Urothelium cell line (cell line): ENCODE results near the gene LEO1.
A peak's percentile ranks its signal among the peaks of the same experiment; 100 is the strongest.

Source experiments
- DNase-seq: peaks from one replicate; pipeline ENCODE4 v3.0.0; 2011; ENCODE audit warnings: low spot score, mixed read lengths
- FAIRE-seq: peaks from 2 replicates; lab custom pipeline; 2011; peaks lifted over from hg19 to GRCh38; lab: Jason Lieb, UNC

LEO1 gene

GRCh38 chr15:51935466-51936104, 36.0 kb downstream of the LEO1 start:
- DNase-seq = no peak
- FAIRE-seq = no peak

- DNase-seq (no peak), FAIRE-seq (no peak)
These were observed 39.4 kb downstream of the LEO1 start for GRCh38 chr15:51932161-51932560.

DNA sequence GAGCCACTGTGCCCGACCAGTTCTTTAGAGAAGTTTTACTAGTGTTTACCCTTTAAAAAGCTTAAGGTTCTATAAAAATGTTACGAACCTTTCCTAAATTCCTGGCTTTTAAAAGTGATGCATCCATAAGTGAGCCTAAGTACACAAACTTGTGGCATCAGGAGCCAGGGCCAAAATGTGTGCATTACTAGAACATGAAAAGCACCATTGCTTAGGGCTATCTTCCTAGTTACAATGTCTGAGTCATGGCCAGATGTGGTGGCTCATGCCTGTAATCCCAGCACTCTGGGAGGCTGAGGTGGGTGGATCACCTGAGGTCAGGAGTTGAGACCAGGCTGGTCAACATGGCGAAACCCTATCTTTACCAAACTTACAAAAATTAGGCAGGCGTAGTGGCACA, 39.9 kb downstream of the LEO1 start:
- FAIRE-seq = no peak

GRCh38 chr15:51931016-51931415, 40.6 kb downstream of the LEO1 start:
- FAIRE-seq = no peak
- no peak for DNase-seq

More for the DNA sequence above, 39.9 kb downstream of the LEO1 start:
- DNase-seq = no peak

DNA sequence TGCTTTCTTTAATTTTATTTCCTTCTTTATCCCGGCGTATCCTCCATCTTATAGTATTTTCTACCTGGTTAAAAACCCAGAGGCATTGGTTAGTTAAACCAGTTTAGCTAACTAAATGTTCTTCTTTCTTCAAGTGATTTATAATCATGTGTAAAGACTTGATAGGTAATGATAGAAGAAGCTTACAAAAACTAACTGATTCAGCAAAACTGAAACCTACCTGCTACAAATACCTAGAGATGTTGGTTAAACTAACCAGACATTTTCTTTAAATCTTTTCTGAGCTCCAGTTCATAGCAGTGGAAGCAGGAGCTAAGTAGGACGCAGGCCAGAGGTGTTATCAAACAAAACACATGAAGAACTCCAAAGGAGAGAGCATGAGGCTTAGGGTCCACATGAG, 44.8 kb downstream of the LEO1 start:
- DNase-seq = no peak
- FAIRE-seq = no peak

DNA sequence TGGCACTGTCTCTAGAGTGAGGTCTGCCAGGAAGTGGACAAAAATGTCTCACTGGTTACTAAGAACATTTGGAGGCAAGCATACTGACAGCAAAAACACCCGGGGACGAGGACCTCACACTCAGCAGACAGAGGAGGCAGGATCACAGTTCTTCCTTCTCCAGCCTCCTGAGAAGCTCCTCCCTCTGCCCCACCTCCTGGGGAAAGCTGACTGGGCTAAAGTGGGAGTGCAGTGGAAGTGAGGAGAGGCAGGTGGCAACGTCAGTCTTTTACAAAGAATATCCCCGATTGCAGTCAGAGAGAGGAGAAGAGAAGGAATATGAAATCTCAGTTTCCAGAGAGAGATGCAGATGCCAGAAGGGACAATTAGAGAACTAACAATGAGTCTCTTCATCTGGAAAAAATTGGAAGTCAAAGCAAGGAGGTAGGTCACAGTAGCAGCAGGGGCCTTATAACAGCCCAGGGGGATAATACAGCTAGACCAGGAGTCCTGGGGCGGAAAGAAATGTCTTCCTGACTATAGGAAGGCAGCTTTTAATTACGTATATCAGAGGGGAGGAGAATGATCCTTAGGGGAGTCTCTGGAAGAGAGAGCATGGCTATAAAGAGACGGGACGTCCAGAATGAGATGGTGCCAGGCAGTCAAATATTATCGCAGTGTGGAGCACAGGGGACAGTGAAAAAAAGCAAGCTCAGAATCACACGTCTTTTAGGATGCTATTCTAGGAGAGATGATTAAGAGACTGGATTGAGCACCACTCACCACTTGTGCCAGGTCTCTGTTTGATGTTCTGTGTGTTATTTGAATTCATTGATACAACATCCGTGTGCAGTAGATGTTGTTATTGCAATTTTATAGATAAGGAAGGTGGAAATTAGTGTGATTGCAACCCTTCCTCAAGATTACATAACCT, 47.2 kb downstream of the LEO1 start:
- DNase-seq (no peak), FAIRE-seq (no peak)

DNA sequence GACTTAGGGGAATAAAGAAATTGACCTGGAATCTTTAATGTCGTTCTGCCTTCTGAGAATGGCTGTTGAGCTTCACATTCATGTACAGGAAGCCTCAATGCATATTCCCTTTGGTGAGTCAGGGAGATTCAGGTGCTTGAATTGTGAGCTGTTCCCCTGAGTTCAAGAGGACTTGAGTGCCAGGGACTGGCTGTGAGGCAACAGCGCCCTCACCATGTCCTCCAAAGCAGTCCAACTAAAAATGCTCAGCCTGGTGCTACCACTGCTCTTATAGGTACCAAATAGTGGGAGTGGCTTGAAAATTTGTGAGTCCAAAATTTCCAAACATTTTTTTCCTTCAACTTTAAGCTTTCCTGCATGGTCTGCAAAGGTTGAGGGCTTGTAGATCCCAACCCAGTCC, 54.1 kb downstream of the LEO1 start:
- DNase-seq (peak; percentile 16), FAIRE-seq (no peak)

DNA sequence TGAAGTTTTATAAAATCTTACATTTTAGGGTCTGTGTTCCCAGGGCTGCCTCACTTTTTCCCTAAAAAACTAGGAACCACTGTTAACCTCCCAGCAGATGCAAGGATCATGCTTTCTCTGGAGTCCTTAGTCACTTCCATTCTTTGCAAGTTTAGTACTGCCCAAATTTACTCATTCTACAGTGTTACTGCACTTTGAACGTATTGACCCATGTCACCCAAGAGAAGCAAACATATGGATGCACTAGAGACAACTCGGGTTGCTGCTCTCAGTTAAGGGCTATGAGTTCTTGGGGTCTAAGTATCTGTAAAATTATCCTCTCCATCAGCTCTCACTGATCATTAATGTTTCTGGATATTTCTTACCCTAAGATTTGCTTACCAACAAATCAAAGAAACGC, 59.0 kb downstream of the LEO1 start:
- DNase-seq (no peak), FAIRE-seq (no peak)

DNA sequence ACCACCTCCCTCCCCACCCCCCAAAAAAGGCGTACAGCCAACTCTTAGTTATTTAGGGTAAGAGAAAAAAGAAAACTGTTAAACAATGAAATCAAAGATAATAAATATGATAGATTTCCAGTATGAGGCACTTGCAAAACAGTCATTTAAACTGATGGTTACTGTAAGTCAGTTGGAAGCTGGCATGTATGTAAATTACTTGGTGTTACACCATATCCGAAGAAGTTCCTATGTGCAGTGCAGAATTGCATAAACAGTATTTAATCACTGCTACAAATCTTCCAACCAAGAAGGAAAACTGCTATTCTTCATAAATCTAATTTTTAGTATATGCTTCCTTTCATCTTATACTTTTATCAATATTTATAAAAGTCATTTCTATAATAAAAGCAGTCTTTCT, 62.0 kb downstream of the LEO1 start:
- no peak for DNase-seq
- FAIRE-seq = no peak

DNA sequence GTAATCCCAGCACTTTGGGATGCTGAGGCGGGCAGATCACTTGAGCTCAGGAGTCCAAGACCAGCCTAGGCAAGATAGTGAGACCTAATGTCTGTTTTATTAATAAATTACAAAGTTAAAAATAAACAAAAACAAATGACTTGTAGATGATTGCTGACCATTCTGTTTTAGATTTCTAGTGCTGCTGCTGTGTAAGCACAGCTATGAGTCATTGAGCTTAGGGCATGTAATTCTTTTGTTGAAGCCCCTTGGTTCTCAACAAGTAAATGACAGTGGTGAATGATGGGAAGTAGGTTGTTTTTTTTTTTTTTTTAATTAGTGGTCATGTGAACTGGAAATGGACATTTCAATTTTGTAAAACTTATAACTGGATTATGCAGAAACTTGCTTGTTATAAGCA, 63.3 kb downstream of the LEO1 start:
- FAIRE-seq (no peak), DNase-seq (no peak)

GRCh38 chr15:51907136-51907862, 64.3 kb downstream of the LEO1 start:
- peak; percentile 21 for DNase-seq
- FAIRE-seq = no peak

- FAIRE-seq (no peak), DNase-seq (no peak)
These were observed 66.6 kb downstream of the LEO1 start for GRCh38 chr15:51904931-51905330.

GRCh38 chr15:51904421-51904820, 67.2 kb downstream of the LEO1 start:
- no peak for FAIRE-seq
- DNase-seq = no peak

DNA sequence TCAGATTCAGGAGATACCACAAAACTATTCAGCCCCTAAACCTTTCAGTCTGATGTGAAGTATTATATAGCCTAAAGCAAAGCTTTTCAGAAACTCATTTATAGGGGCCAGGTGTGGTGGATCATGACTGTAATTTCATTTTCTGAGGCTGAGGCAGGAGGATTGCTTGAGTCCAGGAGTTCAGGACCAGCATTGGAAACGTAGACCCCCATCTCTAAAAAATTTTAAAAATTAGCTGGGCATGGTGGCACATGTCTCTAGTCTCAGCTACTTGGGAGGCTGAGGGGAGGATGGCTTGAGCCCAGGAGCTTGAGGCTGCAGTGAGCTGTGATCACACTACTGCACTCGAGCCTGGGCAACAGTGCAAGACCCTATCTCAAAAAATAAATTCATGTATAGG, 82.1 kb downstream of the LEO1 start:
- DNase-seq (no peak), FAIRE-seq (no peak)

DNA sequence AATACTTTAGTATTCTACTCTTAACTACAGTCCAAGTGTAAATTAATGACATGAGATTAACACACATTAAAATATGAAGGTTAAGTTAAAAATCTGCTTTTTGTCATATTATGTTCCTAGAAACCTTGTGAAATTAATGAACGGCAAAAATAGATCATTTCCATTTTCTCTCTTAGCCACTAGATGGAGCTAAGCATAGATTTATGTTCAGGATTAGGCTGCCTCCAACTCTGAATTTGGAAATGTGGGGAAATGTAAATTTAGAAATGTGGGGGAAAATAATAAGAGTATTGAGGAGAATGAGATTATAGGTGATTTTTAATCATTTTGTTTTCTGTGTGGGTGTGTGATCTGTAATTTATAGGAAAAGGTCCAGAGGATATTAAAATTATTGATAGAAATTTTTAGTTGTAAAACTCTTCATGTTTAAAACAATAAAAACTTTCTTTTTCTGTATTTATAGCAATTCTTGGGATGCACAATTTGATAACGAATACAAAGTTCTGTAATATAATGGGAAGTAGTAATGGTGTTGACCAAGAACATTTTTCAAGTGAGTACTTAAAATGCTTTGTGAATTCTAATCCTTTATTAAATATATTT, 82.9 kb downstream of the LEO1 start:
- FAIRE-seq (no peak), DNase-seq (peak; percentile 27)
